ENCODE data around the gene RPS17.

Gene RPS17

GRCh38 chr15:82537351-82537908, 2.8 kb downstream of the RPS17 start:
- TF ChIP-seq USF1 (IDR thresholded peaks at IDR 0.05) (no peak), EP300 (IDR thresholded peaks at IDR 0.05; ENCODE audit: borderline replicate concordance) (no peak), CEBPB (IDR thresholded peaks at IDR 0.05) (no peak)

GRCh38 chr15:82536409-82537350, 3.6 kb downstream of the RPS17 start:
- TF ChIP-seq FOXM1 (IDR thresholded peaks at IDR 0.05; ENCODE audit: borderline replicate concordance, low read depth) = no peak
- TF ChIP-seq CEBPB (IDR thresholded peaks at IDR 0.05) = no peak
- TF ChIP-seq TCF12 (IDR thresholded peaks at IDR 0.05; ENCODE audit: low read depth) = no peak
- TF ChIP-seq RAD21 (IDR thresholded peaks at IDR 0.05; ENCODE audit: low read depth) = no peak
- TF ChIP-seq TEAD4 (IDR thresholded peaks at IDR 0.05) = no peak
- TF ChIP-seq REST (IDR thresholded peaks at IDR 0.05; ENCODE audit: low read depth) = no peak
- TF ChIP-seq TAF1 (IDR thresholded peaks at IDR 0.05; ENCODE audit: low read depth) = no peak
- no peak for TF ChIP-seq NFIC (IDR thresholded peaks at IDR 0.05)
- TF ChIP-seq USF1 (IDR thresholded peaks at IDR 0.05) = no peak
- no peak for TF ChIP-seq EGR1 (IDR thresholded peaks at IDR 0.05)
- TF ChIP-seq ZBTB7A (IDR thresholded peaks at IDR 0.05; ENCODE audit: low read depth) = no peak
- no peak for TF ChIP-seq YY1 (IDR thresholded peaks at IDR 0.05; ENCODE audit: low read depth)
- no peak for TF ChIP-seq CREB1 (IDR thresholded peaks at IDR 0.05; ENCODE audit: low read depth)
- TF ChIP-seq EP300 (IDR thresholded peaks at IDR 0.05; ENCODE audit: borderline replicate concordance) = no peak

GRCh38 chr15:82535566-82536408, 4.5 kb downstream of the RPS17 start:
- no peak for TF ChIP-seq REST (IDR thresholded peaks at IDR 0.05; ENCODE audit: low read depth)
- TF ChIP-seq RAD21 (IDR thresholded peaks at IDR 0.05; ENCODE audit: low read depth) = no peak
- TF ChIP-seq ZBTB7A (IDR thresholded peaks at IDR 0.05; ENCODE audit: low read depth) = no peak
- TF ChIP-seq YY1 (IDR thresholded peaks at IDR 0.05; ENCODE audit: low read depth) = no peak
- no peak for TF ChIP-seq MAX (IDR thresholded peaks at IDR 0.05)
- no peak for TF ChIP-seq FOXM1 (IDR thresholded peaks at IDR 0.05; ENCODE audit: borderline replicate concordance, low read depth)
- no peak for TF ChIP-seq EP300 (IDR thresholded peaks at IDR 0.05; ENCODE audit: borderline replicate concordance)
- no peak for TF ChIP-seq TEAD4 (IDR thresholded peaks at IDR 0.05)
- no peak for TF ChIP-seq TAF1 (IDR thresholded peaks at IDR 0.05; ENCODE audit: low read depth)
- TF ChIP-seq CEBPB (IDR thresholded peaks at IDR 0.05) = no peak
- no peak for TF ChIP-seq CREB1 (IDR thresholded peaks at IDR 0.05; ENCODE audit: low read depth)
- TF ChIP-seq EGR1 (IDR thresholded peaks at IDR 0.05) = no peak
- TF ChIP-seq NFIC (IDR thresholded peaks at IDR 0.05) = no peak
- no peak for TF ChIP-seq TCF12 (IDR thresholded peaks at IDR 0.05; ENCODE audit: low read depth)
- TF ChIP-seq USF1 (IDR thresholded peaks at IDR 0.05) = no peak

- TF ChIP-seq RAD21 (IDR thresholded peaks at IDR 0.05; ENCODE audit: low read depth) (no peak), ZBTB7A (IDR thresholded peaks at IDR 0.05; ENCODE audit: low read depth) (no peak), FOXM1 (IDR thresholded peaks at IDR 0.05; ENCODE audit: borderline replicate concordance, low read depth) (no peak), CREB1 (IDR thresholded peaks at IDR 0.05; ENCODE audit: low read depth) (no peak), TEAD4 (IDR thresholded peaks at IDR 0.05) (no peak), EP300 (IDR thresholded peaks at IDR 0.05; ENCODE audit: borderline replicate concordance) (no peak), CEBPB (IDR thresholded peaks at IDR 0.05) (no peak), EGR1 (IDR thresholded peaks at IDR 0.05) (no peak), REST (IDR thresholded peaks at IDR 0.05; ENCODE audit: low read depth) (no peak), YY1 (IDR thresholded peaks at IDR 0.05; ENCODE audit: low read depth) (no peak), TAF1 (IDR thresholded peaks at IDR 0.05; ENCODE audit: low read depth) (no peak), NFIC (IDR thresholded peaks at IDR 0.05) (no peak), TCF12 (IDR thresholded peaks at IDR 0.05; ENCODE audit: low read depth) (no peak), MAX (IDR thresholded peaks at IDR 0.05) (no peak), USF1 (IDR thresholded peaks at IDR 0.05) (no peak)
Measured at GRCh38 chr15:82533801-82534200, 6.5 kb downstream of the RPS17 start.

Data from Ishikawa (cell line).